ENCODE data around the gene LAIR2. TPM values are rescaled to one million over a fixed set of nuclear protein-coding genes. Genes with fewer than 3 reads are reported as not detected.
A peak's percentile ranks its signal among the peaks of the same experiment; 100 is the strongest.
"Not testable (repeated sequence)": the region's sequence is repeated elsewhere in the genome, so short reads cannot be mapped to it uniquely, and the experiment has no call there.

The LAIR2 gene
- total RNA-seq, 1 experiment from 2014 or later, result not detected

DNA sequence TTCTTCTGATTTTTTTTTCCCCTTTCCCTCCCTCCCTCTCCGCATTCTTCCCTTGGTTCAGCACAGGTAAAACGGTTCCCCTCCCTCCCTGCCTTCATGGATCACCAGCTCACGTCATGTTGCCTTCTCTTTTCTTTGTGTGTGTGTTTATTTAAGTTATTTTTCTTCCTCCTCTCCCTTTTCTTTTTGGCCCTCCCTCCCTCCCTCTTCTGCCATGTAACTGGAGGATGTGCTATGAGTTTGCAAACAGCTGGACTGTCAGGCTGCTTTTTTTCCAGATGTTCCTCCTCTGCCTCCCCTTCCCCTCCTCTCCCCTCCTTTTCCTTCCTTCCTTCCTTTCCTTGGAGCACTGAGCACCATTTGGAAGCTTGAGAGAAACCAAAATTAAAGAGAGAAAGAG is 41.0 kb upstream of the LAIR2 start:
- Histone ChIP-seq H3K36me3 (peaks cover 63% of the 10 kb centered on the region), H3K4me1 (replicated peaks) (peaks cover 33% of the 10 kb centered on the region), H3K27me3 (replicated peaks) (no peaks in the 10 kb centered on the region), H3K9me3 (replicated peaks) (0 out of 2 replicates have a peak, but pooled peaks cover 5% of the 10 kb centered on the region), H3K4me3 (no peak overlapping the region), H3K27ac (no peak overlapping the region)
- DNase-seq (ENCODE audit: low read depth in 1 of 2, low spot score in 2 of 2), result no peak

DNA sequence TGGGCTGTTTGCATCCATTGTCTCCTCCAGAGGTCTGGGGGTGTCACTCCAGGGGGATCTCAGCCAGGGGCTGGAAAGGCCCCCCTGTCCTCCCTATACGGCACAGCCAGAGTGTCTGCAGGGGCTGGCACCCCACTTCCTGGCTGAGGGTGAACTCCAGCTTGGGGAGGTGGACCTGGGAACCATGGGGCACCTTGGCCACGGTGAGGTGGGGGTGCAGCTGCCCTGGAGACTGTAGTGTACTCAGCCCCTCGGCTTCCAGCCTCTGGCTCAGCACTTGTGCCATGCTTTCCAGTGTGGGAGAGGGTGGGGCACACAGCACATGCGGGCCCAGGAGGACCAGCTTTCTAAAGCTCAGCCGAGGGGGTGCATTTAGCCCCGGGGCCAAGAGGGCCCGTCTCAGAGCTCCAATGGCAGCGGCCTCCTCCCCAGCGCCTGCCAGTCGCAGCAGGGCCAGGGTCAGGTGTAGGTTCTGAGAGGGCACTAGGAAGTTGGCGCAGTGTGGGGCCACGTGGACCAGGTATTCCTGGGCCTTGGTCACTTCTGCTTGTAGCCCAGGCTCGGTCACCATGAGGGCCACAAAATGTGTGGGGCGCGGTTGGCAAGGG is 40.5 kb upstream of the LAIR2 start:
- H3K4me1 ChIP-seq (replicated peaks), result peaks cover 33% of the 10 kb centered on the region
- no peak for DNase-seq (ENCODE audit: low read depth in 1 of 2, low spot score in 2 of 2)
- H3K4me3 ChIP-seq, result peak overlapping the region; percentile 53
- H3K27me3 ChIP-seq (replicated peaks), result no peaks in the 10 kb centered on the region
- peaks cover 58% of the 10 kb centered on the region for H3K36me3 ChIP-seq
- 0 out of 2 replicates have a peak, but pooled peaks cover 5% of the 10 kb centered on the region for H3K9me3 ChIP-seq (replicated peaks)
- peak overlapping the region; percentile 86; the same call in 1 of the 2 replicates for H3K27ac ChIP-seq

DNA sequence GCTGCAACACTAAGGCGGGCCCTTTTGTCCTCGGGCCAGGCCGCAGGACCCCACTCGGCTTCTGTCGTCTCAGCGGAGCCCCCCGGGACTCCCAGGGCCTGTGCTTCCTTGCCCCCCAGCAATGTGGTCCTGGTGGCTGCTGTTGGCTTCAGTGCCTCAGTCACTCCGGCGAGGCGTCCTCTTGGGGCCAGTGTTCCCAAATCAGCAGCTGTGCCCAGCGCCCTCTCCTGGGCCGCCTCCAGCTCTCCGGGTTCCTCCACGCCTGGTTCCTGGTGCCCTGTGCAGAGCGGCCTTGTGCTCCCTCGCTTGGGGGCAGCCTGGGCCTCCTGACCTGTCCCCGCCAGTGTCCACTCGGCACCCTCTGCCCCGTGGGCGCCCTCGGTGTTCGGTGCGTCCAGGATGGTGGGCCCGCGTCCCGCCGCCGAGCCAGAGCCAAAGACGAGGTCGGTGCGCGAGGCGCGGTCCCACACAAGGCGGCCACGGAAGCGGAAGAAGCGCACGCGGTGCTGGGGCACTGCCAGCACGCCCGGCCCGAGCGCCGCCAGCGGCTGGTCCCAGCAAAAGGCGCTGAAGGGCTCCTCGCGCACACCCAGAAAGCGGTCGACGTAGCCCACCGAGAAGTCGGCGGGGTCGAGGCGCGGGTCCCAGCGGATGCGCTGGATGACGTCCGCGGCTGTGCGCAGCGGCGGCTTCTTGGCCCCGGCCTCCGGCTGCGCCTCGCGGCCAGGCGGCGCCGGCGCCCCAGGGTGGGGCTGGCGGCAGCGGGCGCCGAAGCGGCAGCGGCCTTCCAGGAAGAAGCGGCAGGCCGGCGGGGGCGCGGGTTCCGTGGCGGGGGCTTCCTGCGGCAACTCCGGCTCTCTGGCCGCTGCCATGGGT is 39.7 kb upstream of the LAIR2 start:
- 0 out of 2 replicates have a peak, but pooled peaks cover 5% of the 10 kb centered on the region for H3K9me3 ChIP-seq (replicated peaks)
- H3K27ac ChIP-seq, result peak overlapping the region; percentile 86
- no peaks in the 10 kb centered on the region for H3K27me3 ChIP-seq (replicated peaks)
- H3K4me3 ChIP-seq, result peak overlapping the region; percentile 53
- DNase-seq (ENCODE audit: low read depth in 1 of 2, low spot score in 2 of 2), result peak in 1 of 2 experiments; percentile 78
- H3K4me1 ChIP-seq (replicated peaks), result peaks cover 33% of the 10 kb centered on the region
- peaks cover 50% of the 10 kb centered on the region for H3K36me3 ChIP-seq

DNA sequence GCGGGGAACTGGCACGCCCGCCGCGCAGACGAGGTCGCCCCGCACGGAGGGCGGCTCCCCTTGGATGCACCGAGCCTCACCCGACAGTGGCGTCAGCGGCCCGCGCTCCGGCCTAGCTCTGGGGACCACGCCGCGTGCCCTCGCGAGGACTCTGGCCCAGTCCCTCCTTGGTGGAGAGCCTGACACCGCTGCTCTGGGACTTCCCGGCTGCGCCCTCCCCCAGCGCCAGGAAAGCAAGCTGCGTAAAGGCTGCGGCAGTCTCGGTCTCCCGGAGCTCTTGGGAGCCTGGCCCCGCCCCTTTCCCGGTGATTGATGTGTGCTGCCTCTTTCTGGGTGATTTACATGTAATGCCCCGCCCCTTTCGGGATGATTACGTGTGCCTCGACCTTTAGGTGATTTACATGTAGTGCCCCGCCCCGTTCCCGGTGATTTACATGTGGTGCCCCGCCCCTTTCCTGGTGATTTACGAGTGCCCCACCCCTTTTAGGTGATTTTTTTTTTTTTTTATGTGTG is 39.0 kb upstream of the LAIR2 start, which contains the start of gene LENG9:
Gene LENG9 (minus strand): TSS at position 248 of the 513 bp plus-strand sequence. CDS start 252 bp downstream, outside the sequence.
- Histone ChIP-seq H3K27ac (peak within 1 kb of the TSS; percentile 86), H3K4me1 (replicated peaks) (peaks cover 33% of the 10 kb centered on the region), H3K27me3 (replicated peaks) (no peaks in the 10 kb centered on the region), H3K4me3 (peak within 1 kb of the TSS; percentile 53), H3K36me3 (peaks cover 43% of the 10 kb centered on the region), H3K9me3 (replicated peaks) (0 out of 2 replicates have a peak, but pooled peaks cover 5% of the 10 kb centered on the region)
- DNase-seq (ENCODE audit: low read depth in 1 of 2, low spot score in 2 of 2), result peak; percentile 96 to 98

DNA sequence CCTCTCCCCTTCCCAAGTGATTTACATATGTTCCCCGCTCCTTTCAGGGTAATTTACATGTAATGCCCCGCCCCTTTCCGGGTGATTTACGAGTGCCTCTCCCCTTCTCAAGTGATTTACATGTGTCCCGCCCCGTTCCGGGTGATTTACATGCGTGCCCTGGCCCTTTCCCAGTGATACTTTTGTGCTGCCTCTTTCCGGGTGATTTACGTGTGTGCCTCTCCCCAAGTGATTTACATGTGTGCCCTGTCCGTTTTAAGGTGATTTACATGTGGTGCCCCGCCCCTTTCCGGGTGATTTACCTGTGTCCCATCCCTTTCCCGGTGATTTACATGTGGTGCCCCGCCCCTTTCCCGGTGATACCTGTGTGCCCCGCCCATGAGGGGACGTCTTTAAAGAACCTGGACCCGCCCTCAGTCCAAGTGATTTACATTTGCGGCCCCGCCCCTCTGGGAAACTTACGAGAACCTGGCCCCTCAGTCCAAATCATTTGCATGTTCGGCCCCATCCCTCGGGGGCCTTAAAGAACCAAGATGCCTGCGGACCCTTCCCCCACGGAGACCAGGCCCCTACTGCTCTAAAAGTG is 38.5 kb upstream of the LAIR2 start:
- H3K36me3 ChIP-seq, result peaks cover 38% of the 10 kb centered on the region
- 0 out of 2 replicates have a peak, but pooled peaks cover 5% of the 10 kb centered on the region for H3K9me3 ChIP-seq (replicated peaks)
- peaks cover 33% of the 10 kb centered on the region for H3K4me1 ChIP-seq (replicated peaks)
- peak overlapping the region; percentile 86 for H3K27ac ChIP-seq
- DNase-seq (ENCODE audit: low read depth in 1 of 2, low spot score in 2 of 2), result peak; percentile 79 to 88
- no peaks in the 10 kb centered on the region for H3K27me3 ChIP-seq (replicated peaks)
- H3K4me3 ChIP-seq, result peak overlapping the region; percentile 53

DNA sequence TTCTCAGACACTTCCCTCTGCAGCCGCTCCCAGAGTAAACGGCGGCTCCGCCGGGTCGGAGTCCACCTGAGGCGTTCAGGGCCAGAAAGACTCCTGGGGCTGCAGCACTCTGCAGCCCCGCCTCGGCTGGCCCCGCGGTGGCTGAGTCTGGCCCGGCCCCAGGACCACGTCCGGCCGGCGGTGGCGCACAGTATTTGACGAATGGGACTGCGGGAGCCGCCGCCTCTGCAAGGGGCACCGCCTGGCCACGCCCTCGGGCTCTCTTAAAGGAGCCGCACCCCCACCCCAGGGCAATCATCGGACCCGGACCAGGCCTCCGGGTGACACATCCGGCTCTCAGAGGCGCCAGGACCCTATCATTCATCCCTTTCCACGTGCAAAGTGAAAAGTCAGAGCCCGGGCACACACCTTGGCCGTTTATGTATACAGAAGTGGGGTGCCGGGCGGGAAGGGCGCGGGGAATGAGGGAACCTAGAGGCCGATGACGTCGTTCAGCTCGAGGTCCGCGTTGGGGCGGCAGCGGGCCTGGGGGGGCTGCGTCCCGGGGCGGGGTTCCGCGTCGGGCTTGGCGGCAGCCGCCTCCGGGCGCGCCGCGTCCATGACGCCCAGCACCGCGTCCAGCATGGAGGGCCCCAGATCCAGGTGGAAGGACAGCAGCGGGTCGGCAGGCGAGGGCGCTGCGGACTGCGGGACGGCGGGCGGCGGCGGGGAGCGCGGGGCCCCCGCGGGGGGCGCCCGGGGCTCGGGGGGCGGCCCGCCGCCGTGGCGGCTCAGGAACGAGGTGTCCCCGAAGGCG is 37.8 kb upstream of the LAIR2 start:
- H3K27ac ChIP-seq, result peak overlapping the region; percentile 86

DNA sequence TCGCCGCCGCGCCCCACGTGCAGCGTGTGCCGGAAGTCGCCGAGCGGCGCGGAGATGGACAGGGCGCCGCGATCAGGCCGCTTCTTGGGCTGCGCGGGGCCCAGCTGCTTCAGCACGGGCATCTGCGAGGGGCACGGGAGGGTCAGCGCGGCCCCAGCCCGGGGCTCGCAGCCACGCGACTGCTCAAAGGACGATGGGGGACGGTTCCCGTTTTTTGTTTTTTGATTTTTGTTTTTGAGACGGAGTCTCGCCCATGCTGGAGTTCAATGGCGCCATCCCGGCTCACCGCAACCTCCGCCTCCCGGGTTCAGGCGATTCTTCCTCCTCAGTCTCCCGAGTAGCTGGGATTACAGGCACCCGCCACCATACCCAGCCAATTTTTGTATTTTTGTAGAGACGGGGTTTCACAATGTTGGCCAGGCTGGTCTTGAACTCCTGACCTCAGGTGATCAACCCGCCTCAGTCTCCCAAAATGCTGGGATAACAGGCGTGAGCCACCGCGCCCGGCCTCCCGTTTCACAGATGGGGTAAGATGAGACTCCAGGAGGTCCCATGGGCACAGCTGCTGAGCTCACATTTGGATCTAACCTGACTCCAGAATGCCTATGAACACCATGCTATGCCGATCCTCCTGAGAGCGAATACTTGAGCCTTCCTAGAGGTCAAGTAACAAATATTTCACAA is 37.1 kb upstream of the LAIR2 start:
- peaks cover 33% of the 10 kb centered on the region for H3K4me1 ChIP-seq (replicated peaks)
- H3K4me3 ChIP-seq, result no peak overlapping the region
- 0 out of 2 replicates have a peak, but pooled peaks cover 5% of the 10 kb centered on the region for H3K9me3 ChIP-seq (replicated peaks)
- H3K27me3 ChIP-seq (replicated peaks), result no peaks in the 10 kb centered on the region
- DNase-seq (ENCODE audit: low read depth in 1 of 2, low spot score in 2 of 2), result no peak
- H3K36me3 ChIP-seq, result peaks cover 29% of the 10 kb centered on the region
- H3K27ac ChIP-seq, result no peak overlapping the region

More for the DNA sequence above, 37.8 kb upstream of the LAIR2 start:
- H3K27me3 ChIP-seq (replicated peaks), result no peaks in the 10 kb centered on the region
- peak; percentile 89 to 91 for DNase-seq (ENCODE audit: low read depth in 1 of 2, low spot score in 2 of 2)
- peaks cover 34% of the 10 kb centered on the region for H3K36me3 ChIP-seq
- H3K4me1 ChIP-seq (replicated peaks), result peaks cover 33% of the 10 kb centered on the region
- H3K4me3 ChIP-seq, result peak overlapping the region; percentile 53
- H3K9me3 ChIP-seq (replicated peaks), result 0 out of 2 replicates have a peak, but pooled peaks cover 5% of the 10 kb centered on the region

DNA sequence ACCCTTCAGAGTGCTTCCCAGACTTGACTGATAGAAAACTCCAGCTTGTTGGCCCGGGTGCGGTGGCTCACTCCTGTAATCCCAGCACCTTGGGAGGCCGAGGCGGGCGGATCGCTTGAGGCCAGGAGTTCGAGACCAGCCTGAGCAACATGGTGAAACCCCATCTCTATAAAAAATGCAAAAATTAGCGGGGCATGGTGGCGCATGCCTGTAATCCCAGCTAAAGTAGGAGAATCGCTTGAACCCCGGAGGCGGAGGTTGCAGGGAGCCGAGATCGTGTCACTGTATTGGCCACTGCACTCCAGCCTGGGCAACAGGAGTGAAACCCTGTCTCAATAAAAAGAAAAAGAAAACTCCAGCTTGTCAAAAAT is 36.5 kb upstream of the LAIR2 start:
- not testable (repeated sequence) for H3K27me3 ChIP-seq (replicated peaks); H3K9me3 ChIP-seq (replicated peaks); H3K4me3 ChIP-seq; H3K27ac ChIP-seq; DNase-seq (ENCODE audit: low read depth in 1 of 2, low spot score in 2 of 2)
- Histone ChIP-seq H3K4me1 (replicated peaks) (peaks cover 33% of the 10 kb centered on the region), H3K36me3 (peaks cover 25% of the 10 kb centered on the region)

DNA sequence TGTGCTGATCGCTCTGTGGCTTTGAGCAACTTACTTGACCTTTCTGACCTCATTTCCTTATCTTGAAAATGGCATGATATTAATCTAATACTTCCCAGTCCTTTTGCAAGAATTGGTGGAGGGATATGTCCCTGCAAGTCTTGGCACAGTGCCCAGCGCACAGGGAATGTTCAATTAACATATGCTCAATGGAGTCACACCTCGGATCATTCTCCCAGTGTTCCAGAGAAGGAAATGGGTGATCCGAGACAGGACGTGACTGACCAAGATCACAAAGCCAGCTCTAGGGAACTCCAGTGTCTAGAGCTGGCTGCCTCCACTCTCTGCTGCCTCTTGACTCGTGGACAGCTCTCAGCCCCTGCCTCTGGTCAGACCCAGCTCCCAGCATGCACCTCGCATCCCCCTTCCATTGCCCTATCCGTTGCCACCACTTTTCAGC is 33.1 kb upstream of the LAIR2 start:
- no peak for DNase-seq (ENCODE audit: low read depth in 1 of 2, low spot score in 2 of 2)
- no peaks in the 10 kb centered on the region for H3K36me3 ChIP-seq
- H3K4me3 ChIP-seq, result no peak overlapping the region
- H3K27ac ChIP-seq, result no peak overlapping the region
- peaks cover 16% of the 10 kb centered on the region for H3K4me1 ChIP-seq (replicated peaks)
- no peaks in the 10 kb centered on the region for H3K27me3 ChIP-seq (replicated peaks)
- H3K9me3 ChIP-seq (replicated peaks), result no peaks in the 10 kb centered on the region

DNA sequence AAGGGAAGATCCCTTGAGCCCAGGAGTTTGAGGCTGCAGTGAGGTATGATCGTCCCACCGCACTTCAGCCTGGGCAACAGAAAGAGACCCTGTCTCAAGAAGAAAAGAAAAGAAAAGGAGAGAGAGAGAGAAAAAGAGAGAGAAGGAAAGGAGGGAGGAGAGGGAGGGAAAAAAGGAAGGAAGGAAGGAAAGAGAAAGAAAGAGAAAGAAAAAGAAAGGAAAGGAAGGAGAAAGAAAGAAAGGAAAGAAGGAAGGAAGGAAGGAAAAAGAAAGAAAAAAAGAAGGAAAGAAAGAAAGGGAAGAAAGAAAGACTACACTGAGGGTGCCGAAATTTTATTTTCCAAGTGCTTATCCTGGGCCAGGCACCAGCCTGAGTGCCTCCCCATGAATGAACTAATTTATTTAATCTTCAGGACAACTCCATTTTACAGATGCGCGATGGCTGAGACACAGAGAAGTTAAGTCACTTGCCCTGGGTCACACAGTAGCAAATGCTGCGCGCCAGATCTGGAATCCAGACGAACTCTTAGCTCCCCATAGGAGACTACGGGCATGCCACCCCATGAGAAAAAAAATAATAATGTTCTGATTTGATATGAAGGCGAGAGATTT is 32.2 kb upstream of the LAIR2 start:
- Histone ChIP-seq H3K27ac (no peak overlapping the region), H3K27me3 (replicated peaks) (no peaks in the 10 kb centered on the region), H3K36me3 (no peaks in the 10 kb centered on the region), H3K4me1 (replicated peaks) (peaks cover 12% of the 10 kb centered on the region), H3K4me3 (no peak overlapping the region), H3K9me3 (replicated peaks) (no peaks in the 10 kb centered on the region)
- no peak for DNase-seq (ENCODE audit: low read depth in 1 of 2, low spot score in 2 of 2)

DNA sequence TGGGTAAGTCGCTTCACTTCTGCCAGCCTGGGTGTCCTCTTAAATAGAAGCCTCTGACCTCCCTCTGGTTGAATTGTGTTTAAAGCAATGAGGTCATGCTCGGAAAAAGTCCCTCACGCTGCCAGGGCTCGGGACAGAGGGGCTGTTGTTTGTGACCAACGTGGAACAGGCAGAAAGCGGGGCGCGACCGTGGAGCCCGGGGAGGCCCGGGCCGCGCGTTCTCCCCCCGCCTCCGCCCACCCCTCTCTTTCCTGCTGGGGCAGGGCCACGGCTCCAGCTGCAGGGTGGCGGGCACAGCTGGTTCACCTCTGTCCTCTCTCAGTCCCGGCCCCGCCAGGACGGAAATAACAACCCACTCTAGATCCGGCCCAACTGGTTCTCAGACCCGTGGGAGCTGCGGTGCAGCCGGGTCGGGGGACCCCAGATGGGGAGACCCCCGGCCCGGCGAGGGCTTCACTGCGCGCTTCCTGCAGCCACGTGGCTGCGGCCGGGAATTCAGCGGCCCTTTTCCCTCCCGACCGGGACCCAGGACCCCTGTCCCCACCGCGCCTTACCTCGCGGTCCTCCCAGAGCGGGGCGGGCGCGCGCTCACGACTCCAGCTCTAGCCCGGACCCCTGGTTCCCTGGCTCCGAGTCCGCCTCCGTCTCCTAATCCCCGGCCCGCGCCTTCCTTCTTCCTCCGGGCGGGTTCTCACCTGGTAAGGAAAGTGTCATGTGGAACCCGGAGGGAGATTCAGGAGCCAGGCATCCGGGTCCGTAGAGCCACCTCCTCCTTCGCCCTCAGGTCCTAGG is 31.4 kb upstream of the LAIR2 start:
- Histone ChIP-seq H3K27ac (no peak overlapping the region), H3K4me3 (no peak overlapping the region)

More for the DNA sequence above, 31.4 kb upstream of the LAIR2 start:
- Histone ChIP-seq H3K36me3 (no peaks in the 10 kb centered on the region), H3K9me3 (replicated peaks) (no peaks in the 10 kb centered on the region), H3K27me3 (replicated peaks) (no peaks in the 10 kb centered on the region), H3K4me1 (replicated peaks) (peaks cover 12% of the 10 kb centered on the region)
- no peak for DNase-seq (ENCODE audit: low read depth in 1 of 2, low spot score in 2 of 2)
